OCI-LY7 (cell line): Measurements from ENCODE around the gene CTSZ.

Experiments used
- EZH2phosphoT487 ChIP-seq: fragments of 200-600 bp; sonication (generic); IDR thresholded peaks from 2 replicates; pipeline ENCODE4 v1.6.1; 2018; ENCODE audit warnings: low read depth, borderline replicate concordance, mild to moderate bottlenecking, mixed run types, antibody characterized with exemption, low read length, moderate library complexity, mixed read lengths
- TF ChIP-seq, protein P1 (sequence below): fragments of 200-600 bp; sonication (generic); conservative IDR thresholded peaks from 2 replicates; pipeline ENCODE4 v1.5.1; 2014; ENCODE audit warnings: mild to moderate bottlenecking, antibody characterized with exemption, low read length, moderate library complexity, mixed read lengths

DNA sequence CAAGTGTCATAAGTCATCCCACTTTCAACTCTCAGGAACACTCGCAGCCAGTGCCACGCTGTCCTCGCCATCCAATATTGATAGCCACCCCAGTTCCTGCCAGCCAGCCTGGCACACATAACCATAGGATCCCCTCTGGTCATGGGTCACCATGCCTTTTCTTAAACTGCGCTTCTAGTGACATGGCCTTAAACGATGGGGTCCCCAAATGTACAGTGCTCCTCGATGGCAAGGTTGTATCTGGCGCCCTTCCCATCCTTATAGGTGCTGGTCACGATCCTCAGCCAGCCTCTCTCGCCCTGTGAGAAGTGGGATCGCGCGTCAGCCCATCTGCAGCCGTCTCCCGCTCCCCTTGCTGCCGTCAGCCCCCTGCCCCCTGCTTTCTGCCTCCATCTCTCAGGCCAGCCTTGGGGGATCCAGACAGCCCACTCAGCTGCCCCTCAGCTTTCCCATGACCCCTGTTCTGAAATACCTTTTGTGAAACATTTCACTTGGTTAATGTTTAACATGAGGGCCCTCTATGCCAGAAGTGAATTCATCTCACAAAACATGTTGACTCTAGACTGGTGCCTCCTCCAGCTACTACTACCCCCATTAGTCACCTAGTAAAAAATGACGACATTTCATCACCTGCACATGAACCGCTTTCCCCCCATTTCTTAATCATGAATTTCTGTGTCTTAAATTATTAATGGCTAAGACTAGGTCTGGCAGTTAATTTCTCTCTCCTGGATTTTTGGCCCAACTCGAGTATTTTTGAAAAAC lies 11.4 kb downstream of the CTSZ start:
- TF ChIP-seq, protein P1, sequence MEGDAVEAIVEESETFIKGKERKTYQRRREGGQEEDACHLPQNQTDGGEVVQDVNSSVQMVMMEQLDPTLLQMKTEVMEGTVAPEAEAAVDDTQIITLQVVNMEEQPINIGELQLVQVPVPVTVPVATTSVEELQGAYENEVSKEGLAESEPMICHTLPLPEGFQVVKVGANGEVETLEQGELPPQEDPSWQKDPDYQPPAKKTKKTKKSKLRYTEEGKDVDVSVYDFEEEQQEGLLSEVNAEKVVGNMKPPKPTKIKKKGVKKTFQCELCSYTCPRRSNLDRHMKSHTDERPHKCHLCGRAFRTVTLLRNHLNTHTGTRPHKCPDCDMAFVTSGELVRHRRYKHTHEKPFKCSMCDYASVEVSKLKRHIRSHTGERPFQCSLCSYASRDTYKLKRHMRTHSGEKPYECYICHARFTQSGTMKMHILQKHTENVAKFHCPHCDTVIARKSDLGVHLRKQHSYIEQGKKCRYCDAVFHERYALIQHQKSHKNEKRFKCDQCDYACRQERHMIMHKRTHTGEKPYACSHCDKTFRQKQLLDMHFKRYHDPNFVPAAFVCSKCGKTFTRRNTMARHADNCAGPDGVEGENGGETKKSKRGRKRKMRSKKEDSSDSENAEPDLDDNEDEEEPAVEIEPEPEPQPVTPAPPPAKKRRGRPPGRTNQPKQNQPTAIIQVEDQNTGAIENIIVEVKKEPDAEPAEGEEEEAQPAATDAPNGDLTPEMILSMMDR = no peak
- TF ChIP-seq EZH2phosphoT487 = no peak
